Vagina (tissue), 2 donors: Measurements from ENCODE around the gene MAB21L3.

Experiments used
- POLR2AphosphoS5 ChIP-seq, 2 donors: sonication (generic); formaldehyde crosslinking; IDR thresholded peaks; one replicate each; pipeline ENCODE4 v1.9.0; 2017; ENCODE audit warnings: antibody characterized with exemption in 2 of 2, mild to moderate bottlenecking in 2 of 2, low read depth in 1 of 2; ENCODE audit not compliant: insufficient read depth in 1 of 2
- TF ChIP-seq, protein P1 (sequence below), 3 experiments: fragments of 450-650 bp in 2 of 3; fragments of 200-600 bp in 1 of 3; sonication (generic) in 1 of 3; IDR thresholded peaks; one replicate each; pipeline ENCODE4 v1.5.1; 2017 to 2019; ENCODE audit warnings: antibody characterized with exemption in 3 of 3, mild to moderate bottlenecking in 2 of 3, moderate library complexity in 2 of 3

DNA sequence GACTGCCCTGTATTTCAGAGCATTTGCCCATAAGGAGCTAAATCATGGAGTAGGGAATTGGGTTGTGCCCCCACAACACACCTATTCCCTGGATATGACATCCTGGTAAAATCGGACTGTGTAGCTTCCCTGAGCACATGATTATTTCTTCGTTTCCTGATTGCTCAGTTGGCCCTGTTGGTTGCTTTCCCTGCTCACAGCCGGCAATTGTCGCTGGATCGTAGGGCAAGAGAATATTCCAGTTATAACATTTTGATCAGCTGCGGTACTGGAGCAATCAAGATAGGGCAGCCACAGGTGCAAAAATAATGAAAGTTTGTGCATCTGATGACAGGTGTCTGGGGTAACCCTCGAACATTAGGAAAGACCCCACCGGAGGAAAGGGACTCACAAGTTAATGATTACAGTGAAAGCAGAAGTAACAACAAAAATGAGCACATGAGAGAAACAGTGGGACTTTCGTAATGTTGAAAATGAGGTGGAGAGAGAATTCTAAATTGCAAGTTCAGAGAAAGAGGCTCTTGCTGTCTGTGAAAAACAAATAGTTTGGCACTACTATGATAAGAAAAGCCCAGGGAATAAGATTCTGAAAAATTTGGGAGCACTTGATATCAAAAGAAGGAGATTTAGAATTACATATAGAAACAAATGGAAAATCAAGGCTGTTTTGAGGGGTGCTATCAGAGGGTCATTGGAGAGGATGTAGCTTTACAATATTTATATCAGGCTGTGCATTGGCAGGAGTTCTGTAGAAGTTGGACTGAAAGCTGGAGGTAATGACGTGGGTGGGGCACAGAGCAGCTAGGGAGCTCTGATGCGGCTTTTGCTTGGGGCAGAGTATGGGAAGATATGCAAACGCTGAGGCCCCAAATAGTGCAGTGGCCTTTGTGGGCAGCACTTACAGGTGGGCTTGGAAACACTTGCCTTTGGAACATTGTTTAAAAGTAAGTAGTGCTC, at the start of gene MAB21L3:
- TF ChIP-seq, protein P1, sequence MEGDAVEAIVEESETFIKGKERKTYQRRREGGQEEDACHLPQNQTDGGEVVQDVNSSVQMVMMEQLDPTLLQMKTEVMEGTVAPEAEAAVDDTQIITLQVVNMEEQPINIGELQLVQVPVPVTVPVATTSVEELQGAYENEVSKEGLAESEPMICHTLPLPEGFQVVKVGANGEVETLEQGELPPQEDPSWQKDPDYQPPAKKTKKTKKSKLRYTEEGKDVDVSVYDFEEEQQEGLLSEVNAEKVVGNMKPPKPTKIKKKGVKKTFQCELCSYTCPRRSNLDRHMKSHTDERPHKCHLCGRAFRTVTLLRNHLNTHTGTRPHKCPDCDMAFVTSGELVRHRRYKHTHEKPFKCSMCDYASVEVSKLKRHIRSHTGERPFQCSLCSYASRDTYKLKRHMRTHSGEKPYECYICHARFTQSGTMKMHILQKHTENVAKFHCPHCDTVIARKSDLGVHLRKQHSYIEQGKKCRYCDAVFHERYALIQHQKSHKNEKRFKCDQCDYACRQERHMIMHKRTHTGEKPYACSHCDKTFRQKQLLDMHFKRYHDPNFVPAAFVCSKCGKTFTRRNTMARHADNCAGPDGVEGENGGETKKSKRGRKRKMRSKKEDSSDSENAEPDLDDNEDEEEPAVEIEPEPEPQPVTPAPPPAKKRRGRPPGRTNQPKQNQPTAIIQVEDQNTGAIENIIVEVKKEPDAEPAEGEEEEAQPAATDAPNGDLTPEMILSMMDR (IDR thresholded peaks at IDR 0.05), result no peak
- no peak for TF ChIP-seq POLR2AphosphoS5 (IDR thresholded peaks at IDR 0.05; ENCODE audit: insufficient read depth in 1 of 2, low read depth in 1 of 2)
